ENCODE results near the gene RTP3. TPM values are rescaled to one million over a fixed set of nuclear protein-coding genes. Genes with fewer than 3 reads are reported as not detected.

Gene RTP3
- total RNA-seq, 1 donor from 2014 or later = not detected

DNA sequence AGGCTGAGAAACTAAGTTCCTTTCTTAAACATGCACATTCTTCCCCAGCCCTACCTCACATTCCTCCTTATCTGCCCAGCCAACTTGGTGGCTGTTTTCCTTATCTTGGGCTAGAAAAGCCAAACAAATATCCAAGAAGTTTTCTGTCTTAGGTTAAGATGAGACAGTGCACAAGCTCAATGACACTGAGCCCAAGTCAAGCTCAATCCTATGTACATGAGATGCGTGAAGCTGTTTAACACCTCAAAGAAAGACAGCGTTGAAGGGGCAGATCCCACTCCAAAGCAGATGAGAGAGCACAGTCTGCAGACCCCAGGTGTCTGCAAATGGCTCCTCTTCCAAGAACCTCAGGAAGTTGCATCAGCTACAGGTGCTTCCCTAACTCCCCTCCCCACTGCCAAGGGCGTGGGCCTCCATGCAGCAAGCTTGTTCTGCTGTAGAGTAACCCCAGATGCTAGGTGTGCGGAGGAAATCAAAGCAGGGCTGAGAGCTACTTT lies 51.7 kb downstream of the RTP3 start:
- Mint-ChIP-seq H3K27me3 (peaks cover 11% of the 10 kb centered on the region), H3K4me1 (ENCODE audit: unreplicated experiment) (no peaks in the 10 kb centered on the region), H3K4me3 (no peak overlapping the region), H3K36me3 (no peaks in the 10 kb centered on the region), H3K27ac (no peak overlapping the region), H3K9me3 (no peaks in the 10 kb centered on the region)
- TF ChIP-seq, protein P1, sequence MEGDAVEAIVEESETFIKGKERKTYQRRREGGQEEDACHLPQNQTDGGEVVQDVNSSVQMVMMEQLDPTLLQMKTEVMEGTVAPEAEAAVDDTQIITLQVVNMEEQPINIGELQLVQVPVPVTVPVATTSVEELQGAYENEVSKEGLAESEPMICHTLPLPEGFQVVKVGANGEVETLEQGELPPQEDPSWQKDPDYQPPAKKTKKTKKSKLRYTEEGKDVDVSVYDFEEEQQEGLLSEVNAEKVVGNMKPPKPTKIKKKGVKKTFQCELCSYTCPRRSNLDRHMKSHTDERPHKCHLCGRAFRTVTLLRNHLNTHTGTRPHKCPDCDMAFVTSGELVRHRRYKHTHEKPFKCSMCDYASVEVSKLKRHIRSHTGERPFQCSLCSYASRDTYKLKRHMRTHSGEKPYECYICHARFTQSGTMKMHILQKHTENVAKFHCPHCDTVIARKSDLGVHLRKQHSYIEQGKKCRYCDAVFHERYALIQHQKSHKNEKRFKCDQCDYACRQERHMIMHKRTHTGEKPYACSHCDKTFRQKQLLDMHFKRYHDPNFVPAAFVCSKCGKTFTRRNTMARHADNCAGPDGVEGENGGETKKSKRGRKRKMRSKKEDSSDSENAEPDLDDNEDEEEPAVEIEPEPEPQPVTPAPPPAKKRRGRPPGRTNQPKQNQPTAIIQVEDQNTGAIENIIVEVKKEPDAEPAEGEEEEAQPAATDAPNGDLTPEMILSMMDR (conservative IDR thresholded peaks at IDR 0.05) = no peak
- no peak for DNase-seq (ENCODE audit: extremely low spot score, unreplicated experiment)

DNA sequence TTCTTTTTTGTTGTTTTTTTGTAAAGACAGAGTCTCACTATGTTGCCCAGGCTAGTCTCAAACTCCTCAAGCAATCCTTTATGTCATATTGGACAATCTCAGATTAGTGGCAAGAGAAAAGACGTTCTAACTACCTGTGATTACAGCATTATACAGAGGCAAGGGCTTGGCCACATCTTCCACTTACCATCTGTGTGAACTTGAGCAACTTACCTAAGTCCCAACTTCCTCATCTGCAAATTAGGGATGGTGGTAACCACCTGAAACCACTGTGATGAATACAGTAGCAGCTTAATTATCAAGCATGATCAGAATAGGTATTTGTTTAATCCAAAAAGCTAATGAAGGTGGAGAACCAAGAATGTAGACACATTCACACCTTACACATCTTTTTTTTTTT lies 52.2 kb downstream of the RTP3 start:
- no peak overlapping the region for H3K27ac Mint-ChIP-seq

More for the DNA sequence above, 52.2 kb downstream of the RTP3 start:
- Mint-ChIP-seq H3K27me3 (peaks cover 11% of the 10 kb centered on the region), H3K4me1 (ENCODE audit: unreplicated experiment) (no peaks in the 10 kb centered on the region), H3K9me3 (no peaks in the 10 kb centered on the region), H3K36me3 (no peaks in the 10 kb centered on the region), H3K4me3 (no peak overlapping the region)
- DNase-seq (ENCODE audit: extremely low spot score, unreplicated experiment) = no peak
- TF ChIP-seq, protein P1 (conservative IDR thresholded peaks at IDR 0.05) = no peak

Other genes starting within 250 kb of the RTP3 start
- gene CCR2, start 143.9 kb upstream of the RTP3 start, total RNA-seq (ENCODE audit: low replicate concordance) = not detected in 2 replicates
- 0.12 and 0.22 TPM in 2 replicates for gene CCR5, start 127.0 kb upstream of the RTP3 start, total RNA-seq (ENCODE audit: low replicate concordance)
- 0.17 and 0.34 TPM in 2 replicates for gene CCRL2, start 90.7 kb upstream of the RTP3 start, total RNA-seq (ENCODE audit: low replicate concordance)
- gene LTF, start 33.1 kb upstream of the RTP3 start, total RNA-seq (ENCODE audit: low replicate concordance) = not detected in 2 replicates
- gene LRRC2, start 68.3 kb downstream of the RTP3 start, total RNA-seq (ENCODE audit: low replicate concordance) = 0.31 TPM in 2 replicates
- gene FAM240A, start 114.5 kb downstream of the RTP3 start, total RNA-seq (ENCODE audit: low replicate concordance) = not detected in 2 replicates
- 31.7 and 70.8 TPM in 2 replicates for gene ALS2CL, start 195.7 kb downstream of the RTP3 start, total RNA-seq (ENCODE audit: low replicate concordance)
- gene TMIE, start 203.4 kb downstream of the RTP3 start, total RNA-seq (ENCODE audit: low replicate concordance) = 0.48 and 0.62 TPM in 2 replicates
- 1.1 and 1.2 TPM in 2 replicates for gene PRSS50, start 219.9 kb downstream of the RTP3 start, total RNA-seq (ENCODE audit: low replicate concordance)